Stimulated activated CD8-positive, alpha-beta memory T cell treated with anti-CD3 and anti-CD28 coated beads, Interleukin-12 subunit alpha, Interleukin-12 subunit beta, amount 100 ng/mL, for 4 hours (primary cell): ENCODE results near the gene CHST11.

Experiments
- DNase-seq: peaks from one replicate; pipeline ENCODE4 v3.0.0-alpha.2; 2020; ENCODE audit warnings: low read depth

CHST11 gene

GRCh38 chr12:104631867-104632266, 175.1 kb downstream of the CHST11 start:
- no peak for DNase-seq

- DNase-seq: no peak
Observed at GRCh38 chr12:104632724-104633201, 176.0 kb downstream of the CHST11 start.

- no peak for DNase-seq
Observed at GRCh38 chr12:104634044-104634443, 177.3 kb downstream of the CHST11 start.

GRCh38 chr12:104634852-104635251, 178.1 kb downstream of the CHST11 start:
- no peak for DNase-seq

GRCh38 chr12:104635607-104636343, 179.0 kb downstream of the CHST11 start:
- DNase-seq: no peak

GRCh38 chr12:104636496-104636895, 179.7 kb downstream of the CHST11 start:
- no peak for DNase-seq

- no peak for DNase-seq
Observed at GRCh38 chr12:104637604-104638003, 180.9 kb downstream of the CHST11 start.

GRCh38 chr12:104638218-104638850, 181.6 kb downstream of the CHST11 start:
- DNase-seq: no peak

- no peak for DNase-seq
Observed at GRCh38 chr12:104638851-104639240, 182.1 kb downstream of the CHST11 start.

GRCh38 chr12:104640956-104641355, 184.2 kb downstream of the CHST11 start:
- no peak for DNase-seq

GRCh38 chr12:104641862-104642261, 185.1 kb downstream of the CHST11 start:
- DNase-seq: no peak

GRCh38 chr12:104643093-104643818, 186.5 kb downstream of the CHST11 start:
- DNase-seq: no peak

- no peak for DNase-seq
Observed at GRCh38 chr12:104643819-104644669, 187.3 kb downstream of the CHST11 start.

- no peak for DNase-seq
Observed at GRCh38 chr12:104648756-104649155, 192.0 kb downstream of the CHST11 start.

- DNase-seq: no peak
Observed at GRCh38 chr12:104649217-104649824, 192.6 kb downstream of the CHST11 start.

- DNase-seq: no peak
Observed at GRCh38 chr12:104649921-104650320, 193.2 kb downstream of the CHST11 start.

GRCh38 chr12:104650541-104650940, 193.8 kb downstream of the CHST11 start:
- DNase-seq: no peak

GRCh38 chr12:104651811-104652210, 195.1 kb downstream of the CHST11 start:
- DNase-seq: no peak

GRCh38 chr12:104652358-104652757, 195.6 kb downstream of the CHST11 start:
- DNase-seq: no peak

- no peak for DNase-seq
Observed at GRCh38 chr12:104652910-104653309, 196.2 kb downstream of the CHST11 start.
